CD14-positive monocyte (primary cell): ENCODE measurements around the gene GRAMD1A. TPM values are rescaled to one million over a fixed set of nuclear protein-coding genes. Genes with fewer than 3 reads are reported as not detected.

Experiments used
- DNase-seq, 3 donors: peaks; one replicate each; pipeline ENCODE4 v3.0.0-alpha.2; 2011 to 2022
- H2AFZ ChIP-seq: 2 replicates; pipeline ENCODE4 v1.6.0; 2012; ENCODE audit warnings: mild to moderate bottlenecking, low read depth, low read length, inconsistent platforms; ENCODE audit not compliant: insufficient read depth, poor library complexity, severe bottlenecking
- H3K27ac ChIP-seq, 2 donors: 1 replicate in 1 of 2; 2 replicates in 1 of 2; pipeline ENCODE4 v1.5.1; 2012 to 2013; ENCODE audit warnings: low read length in 2 of 2, control low read depth in 1 of 2, inconsistent platforms in 1 of 2, low read depth in 1 of 2, mild to moderate bottlenecking in 1 of 2
- H3K27me3 ChIP-seq, 2 donors: one replicate each; pipeline versions ENCODE4 v1.6.0 to v1.6.1; 2011 to 2013; ENCODE audit warnings: low read length in 2 of 2; ENCODE audit not compliant: control insufficient read depth in 2 of 2, insufficient read depth in 2 of 2
- H3K36me3 ChIP-seq, 2 donors: replicated peaks in 1 of 2; 1 replicate in 1 of 2; 2 replicates in 1 of 2; pipeline versions ENCODE4 v1.5.1 to v1.6.1; 2012 to 2013; ENCODE audit warnings: low read length in 2 of 2, control low read depth in 1 of 2, inconsistent platforms in 1 of 2, mild to moderate bottlenecking in 1 of 2; ENCODE audit not compliant: insufficient read depth in 2 of 2, control insufficient read depth in 1 of 2
- H3K4me1 ChIP-seq, 2 donors: 1 replicate in 1 of 2; 2 replicates in 1 of 2; pipeline versions ENCODE4 v1.5.1 to v1.6.1; 2012 to 2013; ENCODE audit warnings: low read length in 2 of 2, control low read depth in 1 of 2, inconsistent platforms in 1 of 2, mild to moderate bottlenecking in 1 of 2, moderate library complexity in 1 of 2; ENCODE audit not compliant: insufficient read depth in 2 of 2, control insufficient read depth in 1 of 2
- H3K4me2 ChIP-seq: replicated peaks from 2 replicates; pipeline ENCODE3; 2012; ENCODE audit warnings: low read length, moderate library complexity, mild to moderate bottlenecking; ENCODE audit not compliant: poor library complexity, severe bottlenecking; ENCODE audit errors: extremely low read depth
- H3K4me3 ChIP-seq, 3 experiments: fragments of 200-600 bp in 1 of 3; sonication (generic) in 1 of 3; replicated peaks in 1 of 3; 1 replicate in 2 of 3; 2 replicates in 1 of 3; pipeline ENCODE4 v1.5.1; 2011 to 2013; ENCODE audit warnings: low read length in 3 of 3, mild to moderate bottlenecking in 3 of 3, control low read depth in 2 of 3, low read depth in 2 of 3, inconsistent platforms in 1 of 3, moderate library complexity in 1 of 3
- H3K79me2 ChIP-seq: 2 replicates; pipeline ENCODE4 v1.6.0; 2012; ENCODE audit warnings: mild to moderate bottlenecking, control low read depth, inconsistent platforms, low read length, moderate library complexity; ENCODE audit not compliant: insufficient read depth
- H3K9ac ChIP-seq: 2 replicates; pipeline ENCODE4 v1.6.0; 2017; ENCODE audit warnings: low read length, mild to moderate bottlenecking; ENCODE audit not compliant: insufficient read depth, poor library complexity, severe bottlenecking
- H3K9me3 ChIP-seq, 2 donors: replicated peaks in 1 of 2; 1 replicate in 1 of 2; 2 replicates in 1 of 2; pipeline versions ENCODE4 v1.5.1 to v1.6.1; 2012 to 2013; ENCODE audit warnings: low read length in 2 of 2, control low read depth in 1 of 2; ENCODE audit not compliant: control insufficient read depth in 1 of 2, insufficient read depth in 1 of 2
- H4K20me1 ChIP-seq: 2 replicates; pipeline ENCODE4 v1.6.0; 2012; ENCODE audit warnings: mild to moderate bottlenecking, low read length, control low read depth, moderate library complexity; ENCODE audit not compliant: insufficient read depth
- H3K27ac Mint-ChIP-seq, 7 donors: one replicate each; pipeline ENCODE4 v1.8.0; 2020; ENCODE audit warnings: mild to moderate bottlenecking in 7 of 7, mixed read lengths in 7 of 7, moderate library complexity in 6 of 7, inconsistent platforms in 2 of 7
- H3K27me3 Mint-ChIP-seq, 3 donors: one replicate each; pipeline ENCODE4 v1.8.0; 2021 to 2022; ENCODE audit warnings: low read depth in 3 of 3, mild to moderate bottlenecking in 3 of 3, mixed read lengths in 3 of 3, moderate library complexity in 3 of 3, inconsistent platforms in 1 of 3
- H3K36me3 Mint-ChIP-seq, 2 donors: one replicate each; pipeline ENCODE4 v1.8.0; 2020; ENCODE audit warnings: mixed read lengths in 2 of 2, inconsistent platforms in 1 of 2, mild to moderate bottlenecking in 1 of 2
- H3K4me1 Mint-ChIP-seq: one replicate; pipeline ENCODE4 v1.8.0; 2020; ENCODE audit warnings: mild to moderate bottlenecking, mixed read lengths
- H3K4me3 Mint-ChIP-seq, 2 donors: one replicate each; pipeline ENCODE4 v1.8.0; 2020; ENCODE audit warnings: mild to moderate bottlenecking in 2 of 2, mixed read lengths in 2 of 2, moderate library complexity in 1 of 2
- H3K9me3 Mint-ChIP-seq, 7 donors: one replicate each; pipeline ENCODE4 v1.8.0; 2020 to 2022; ENCODE audit warnings: mixed read lengths in 7 of 7, mild to moderate bottlenecking in 6 of 7, moderate library complexity in 6 of 7, inconsistent platforms in 2 of 7
- CTCF ChIP-seq: fragments of 200-600 bp; IDR thresholded peaks from one replicate; pipeline ENCODE4 v1.8.0; 2022; ENCODE audit warnings: antibody characterized with exemption, mild to moderate bottlenecking
- WGBS: methylation state at CpG from one replicate; pipeline ENCODE4 v1.1.5; 2013; ENCODE audit warnings: missing lambda C conversion rate; ENCODE audit not compliant: insufficient coverage; 5-methylcytosine and 5-hydroxymethylcytosine counted together
- intact Hi-C, 2 donors: fragments of 100-400 bp; cut with micrococcal nuclease; formaldehyde crosslinking; loops; one replicate each; pipeline versions ENCODE4 v1.15.0 to v1.15.1; 2023
- polyA plus RNA-seq, 3 donors: library from polyadenylated mRNA; depleted of rRNA in 1 of 3; unstranded in 2 of 3; stranded (reverse) in 1 of 3; fragments of 300-500 nt in 2 of 3; fragments of >200 nt in 1 of 3; fragmentation: Illumina TruSeq in 2 of 3; gene quantifications; 1 replicate in 2 of 3; 2 replicates in 1 of 3; pipeline ENCODE4 v1.2.3, GENCODE V29; 2012 to 2021

GRAMD1A gene
- polyA plus RNA-seq, 3 donors, result 9.3 to 73.9 (median 15.1) TPM

DNA sequence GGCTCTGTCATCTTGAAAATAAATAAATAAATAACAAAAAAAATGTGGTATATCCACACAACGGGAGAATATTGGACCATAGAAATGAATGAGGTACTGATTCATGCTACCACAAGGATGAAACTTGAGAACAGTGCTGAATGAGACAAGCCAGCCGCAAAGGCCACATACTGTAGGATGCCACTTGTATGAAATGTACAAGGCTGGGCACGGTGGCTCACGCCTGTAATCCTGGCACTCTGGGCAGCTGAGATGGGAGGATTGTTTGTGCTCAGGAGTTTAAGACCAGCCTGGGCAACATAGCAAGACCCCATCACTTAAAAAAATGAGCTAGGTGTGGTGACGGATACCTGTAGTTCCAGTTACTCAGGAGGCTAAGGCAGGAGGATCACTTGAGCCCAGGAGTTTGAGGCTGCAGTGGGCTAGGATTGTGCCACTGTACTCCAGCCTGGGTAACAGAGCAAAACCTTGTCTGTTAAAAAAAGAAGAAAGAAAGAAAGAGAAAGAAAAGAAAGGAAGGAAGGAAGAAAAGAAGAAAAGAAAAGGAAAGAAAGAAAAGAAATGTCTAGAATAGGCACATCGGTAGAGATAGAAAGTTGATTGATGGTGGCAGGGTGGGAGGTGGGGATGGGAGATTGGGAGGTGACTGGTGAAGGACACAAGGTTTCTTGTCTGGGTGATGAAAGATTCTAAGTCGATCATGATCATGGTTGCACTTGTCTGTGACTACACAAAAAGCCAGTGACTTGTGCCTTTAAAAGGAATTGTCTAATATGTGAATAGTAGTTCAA lies 61.7 kb downstream of the GRAMD1A start:
- intact Hi-C loops, result no loop called here
- H3K4me1 ChIP-seq, result no peaks in the 10 kb centered on the region
- peaks cover 0 to 2% of the 10 kb centered on the region in 2 donors for H3K9me3 ChIP-seq
- H3K4me3 ChIP-seq, result no peak overlapping the region
- H3K9ac ChIP-seq, result no peak overlapping the region
- Mint-ChIP-seq H3K9me3 (peaks cover 0 to 5% (median 3%) of the 10 kb centered on the region in 7 donors), H3K27me3 (peaks cover 4 to 10% (median 10%) of the 10 kb centered on the region in 3 donors), H3K36me3 (no peaks in the 10 kb centered on the region), H3K27ac (no peak overlapping the region), H3K4me1 (peaks cover 2% of the 10 kb centered on the region), H3K4me3 (no peak overlapping the region)
- TF ChIP-seq CTCF, result no peak
- no peak overlapping the region for H2AFZ ChIP-seq
- WGBS, result 89% methylated on average over 7 of the region's 7 CpGs
- H3K4me2 ChIP-seq, result no peak overlapping the region
- no peaks in the 10 kb centered on the region for H3K79me2 ChIP-seq
- H3K27me3 ChIP-seq, result no peaks in the 10 kb centered on the region
- H4K20me1 ChIP-seq, result no peaks in the 10 kb centered on the region
- H3K36me3 ChIP-seq, result no peaks in the 10 kb centered on the region
- DNase-seq, result no peak
- H3K27ac ChIP-seq, result no peak overlapping the region

GRCh38 chr19:35062942-35063341 lies 62.8 kb downstream of the GRAMD1A start:
- peaks cover 7% of the 10 kb centered on the region for H3K4me1 Mint-ChIP-seq
- Histone ChIP-seq H3K9me3 (peaks cover 0 to 4% of the 10 kb centered on the region in 2 donors), H3K4me2 (no peak overlapping the region), H3K79me2 (no peaks in the 10 kb centered on the region), H3K27me3 (no peaks in the 10 kb centered on the region), H3K36me3 (no peaks in the 10 kb centered on the region), H3K9ac (no peak overlapping the region), H3K27ac (no peak overlapping the region), H3K4me1 (no peaks in the 10 kb centered on the region), H4K20me1 (no peaks in the 10 kb centered on the region), H2AFZ (no peak overlapping the region), H3K4me3 (no peak overlapping the region)
- TF ChIP-seq CTCF, result no peak
- WGBS, result 96% methylated on average over 4 of the region's 7 CpGs
- peaks cover 0 to 8% (median 5%) of the 10 kb centered on the region in 7 donors for H3K9me3 Mint-ChIP-seq
- no peaks in the 10 kb centered on the region for H3K36me3 Mint-ChIP-seq
- H3K4me3 Mint-ChIP-seq, result no peak overlapping the region
- no peak for DNase-seq
- H3K27ac Mint-ChIP-seq, result no peak overlapping the region
- peaks cover 0 to 10% (median 8%) of the 10 kb centered on the region in 3 donors for H3K27me3 Mint-ChIP-seq
- intact Hi-C loops, result no loop called here
